ENCODE measurements around the gene OR51B5. TPM values are rescaled to one million over a fixed set of nuclear protein-coding genes. Genes with fewer than 3 reads are reported as not detected.
"Not testable (repeated sequence)": the region's sequence is repeated elsewhere in the genome, so short reads cannot be mapped to it uniquely, and the experiment has no call there.

Gene OR51B5
- total RNA-seq, 1 experiment from 2014 or later = 0.39 TPM

DNA sequence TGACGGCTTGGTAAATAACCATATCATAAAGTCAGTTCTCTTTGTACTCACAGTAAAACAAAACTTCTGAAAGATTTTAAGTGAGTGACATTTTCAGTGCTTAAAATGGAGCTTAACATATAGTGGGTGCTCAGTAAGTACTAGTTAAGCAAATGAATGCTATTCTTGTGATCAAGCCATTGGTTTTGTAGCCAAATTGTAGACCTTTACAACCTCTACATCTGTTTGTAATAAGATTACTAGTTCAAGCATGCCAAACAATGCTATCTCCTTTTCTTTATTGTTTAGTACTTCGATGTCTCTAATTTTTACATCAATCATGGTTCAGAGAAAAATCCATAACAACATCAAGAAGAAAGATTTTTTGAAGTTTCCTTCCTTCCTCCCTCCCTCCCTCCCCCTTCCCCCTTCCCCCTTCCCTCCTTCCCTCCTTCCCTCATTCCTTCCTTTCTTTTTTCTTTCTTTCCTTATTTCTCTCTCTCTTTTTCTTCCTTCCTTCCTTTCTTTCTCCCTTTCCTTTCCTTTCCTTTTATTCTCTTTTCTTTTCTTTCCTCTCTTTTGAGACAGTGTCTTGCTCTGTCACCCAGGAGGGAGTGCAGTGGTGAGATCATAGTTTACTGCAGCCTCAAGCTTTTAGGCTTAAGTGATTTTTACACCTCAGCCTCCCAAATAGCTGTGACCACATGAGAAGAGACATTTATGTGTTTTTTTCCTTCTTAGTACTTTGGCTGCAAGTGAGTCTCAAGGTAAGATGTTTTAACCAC is 35.9 kb downstream of the OR51B5 start:
- Histone ChIP-seq H3K4me1 (replicated peaks) (no peaks in the 10 kb centered on the region), H3K9me3 (replicated peaks) (no peaks in the 10 kb centered on the region), H3K36me3 (no peaks in the 10 kb centered on the region), H3K27me3 (replicated peaks) (0 out of 2 replicates have a peak, but pooled peaks cover 3% of the 10 kb centered on the region), H3K4me3 (no peak overlapping the region), H3K27ac (no peak overlapping the region)
- no peak for DNase-seq (ENCODE audit: low read depth in 1 of 2, low spot score in 2 of 2)

DNA sequence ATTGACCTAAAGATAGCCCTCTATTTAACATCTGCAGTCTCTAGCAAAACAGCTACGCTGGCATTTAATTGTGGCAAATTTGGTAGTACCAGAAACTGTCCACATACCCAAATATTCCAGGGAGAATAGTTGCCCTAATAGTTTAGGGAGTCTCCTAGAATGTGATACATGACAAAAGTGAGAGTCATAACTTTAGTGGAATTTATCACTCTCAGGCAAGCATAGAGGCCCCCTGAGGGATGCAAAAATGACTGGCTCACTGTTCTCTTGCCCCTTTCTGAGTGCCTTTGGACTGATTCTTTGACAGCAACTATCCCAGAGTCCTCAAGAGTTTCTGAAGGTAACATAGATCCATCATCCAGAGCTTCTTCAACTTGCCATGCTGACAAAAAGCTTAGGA is 39.3 kb downstream of the OR51B5 start:
- Histone ChIP-seq H3K9me3 (replicated peaks) (no peaks in the 10 kb centered on the region), H3K4me3 (no peak overlapping the region), H3K36me3 (no peaks in the 10 kb centered on the region), H3K27ac (no peak overlapping the region), H3K4me1 (replicated peaks) (no peaks in the 10 kb centered on the region), H3K27me3 (replicated peaks) (0 out of 2 replicates have a peak, but pooled peaks cover 3% of the 10 kb centered on the region)
- no peak for DNase-seq (ENCODE audit: low read depth in 1 of 2, low spot score in 2 of 2)

DNA sequence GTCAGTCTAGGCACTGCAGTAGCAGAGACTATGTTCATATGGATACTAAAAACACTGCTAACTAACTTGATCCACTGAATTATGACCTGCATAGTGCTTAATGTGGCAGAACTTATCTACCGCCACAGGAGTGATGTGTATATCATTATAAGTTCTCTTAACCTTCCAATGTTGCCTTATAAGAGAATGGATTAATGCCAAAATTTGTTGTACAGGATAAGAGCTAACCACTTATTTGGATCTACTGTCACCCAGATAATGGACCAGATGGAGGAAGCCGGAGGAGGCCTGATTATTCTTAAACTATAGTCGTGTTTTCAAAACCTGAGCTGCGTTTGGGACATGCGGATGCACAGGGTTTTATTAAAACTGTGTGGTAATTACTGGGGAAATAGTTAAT is 39.7 kb downstream of the OR51B5 start:
- Histone ChIP-seq H3K4me3 (no peak overlapping the region), H3K36me3 (no peaks in the 10 kb centered on the region), H3K4me1 (replicated peaks) (no peaks in the 10 kb centered on the region), H3K27me3 (replicated peaks) (0 out of 2 replicates have a peak, but pooled peaks cover 3% of the 10 kb centered on the region), H3K9me3 (replicated peaks) (no peaks in the 10 kb centered on the region), H3K27ac (no peak overlapping the region)
- no peak for DNase-seq (ENCODE audit: low read depth in 1 of 2, low spot score in 2 of 2)

DNA sequence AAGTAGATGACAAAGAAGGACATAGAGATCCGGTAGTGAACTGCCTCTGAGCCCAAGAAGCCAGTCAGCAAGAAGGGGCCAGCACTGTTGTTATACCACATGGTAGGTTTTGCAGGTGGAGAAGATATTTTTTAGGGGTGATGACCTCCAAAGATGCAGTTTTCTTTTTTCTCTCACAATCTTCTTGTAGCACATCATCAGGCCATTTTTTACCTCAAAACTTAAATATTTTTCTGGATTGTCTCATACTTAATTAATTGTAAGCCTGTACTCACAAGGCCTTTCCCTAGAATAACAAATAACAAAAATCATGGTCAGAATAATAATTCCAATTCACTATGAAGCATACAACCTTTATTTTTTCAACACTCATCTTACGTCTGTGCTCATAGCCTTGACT is 41.5 kb downstream of the OR51B5 start, which contains the start of gene OR51B4:
Gene OR51B4 (minus strand): TSS at position 101 of the 400 bp plus-strand sequence. CDS start 0 bp downstream, at position 101.
- no peak within 1 kb of the TSS for H3K27ac ChIP-seq
- H3K27me3 ChIP-seq (replicated peaks) = peaks cover 5% of the 10 kb centered on the region
- H3K9me3 ChIP-seq (replicated peaks) = no peaks in the 10 kb centered on the region
- no peaks in the 10 kb centered on the region for H3K36me3 ChIP-seq
- no peak for DNase-seq (ENCODE audit: low read depth in 1 of 2, low spot score in 2 of 2)
- no peaks in the 10 kb centered on the region for H3K4me1 ChIP-seq (replicated peaks)
- no peak within 1 kb of the TSS for H3K4me3 ChIP-seq

DNA sequence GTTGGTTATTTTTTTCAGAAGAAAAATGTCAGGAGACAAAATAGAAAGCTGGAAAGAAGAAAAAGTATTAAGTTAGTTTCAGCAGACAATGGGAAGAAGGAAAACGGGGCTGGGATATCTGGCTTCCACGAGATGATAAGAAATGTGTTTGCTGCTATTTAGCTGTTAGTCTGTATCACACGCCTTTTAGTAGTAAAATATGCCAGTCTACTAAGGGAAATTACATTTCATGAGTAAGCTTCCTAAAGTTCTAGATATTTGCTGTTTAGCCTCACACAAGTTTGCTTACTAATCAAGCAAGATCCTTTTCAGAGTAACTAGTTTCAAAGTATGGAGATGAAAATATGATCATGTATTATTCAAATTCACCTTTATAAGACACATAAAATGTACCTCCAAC is 43.1 kb downstream of the OR51B5 start:
- Histone ChIP-seq H3K4me1 (replicated peaks) (no peaks in the 10 kb centered on the region), H3K36me3 (no peaks in the 10 kb centered on the region), H3K9me3 (replicated peaks) (no peaks in the 10 kb centered on the region), H3K27ac (no peak overlapping the region), H3K4me3 (no peak overlapping the region), H3K27me3 (replicated peaks) (peaks cover 9% of the 10 kb centered on the region)
- DNase-seq (ENCODE audit: low read depth in 1 of 2, low spot score in 2 of 2) = no peak

DNA sequence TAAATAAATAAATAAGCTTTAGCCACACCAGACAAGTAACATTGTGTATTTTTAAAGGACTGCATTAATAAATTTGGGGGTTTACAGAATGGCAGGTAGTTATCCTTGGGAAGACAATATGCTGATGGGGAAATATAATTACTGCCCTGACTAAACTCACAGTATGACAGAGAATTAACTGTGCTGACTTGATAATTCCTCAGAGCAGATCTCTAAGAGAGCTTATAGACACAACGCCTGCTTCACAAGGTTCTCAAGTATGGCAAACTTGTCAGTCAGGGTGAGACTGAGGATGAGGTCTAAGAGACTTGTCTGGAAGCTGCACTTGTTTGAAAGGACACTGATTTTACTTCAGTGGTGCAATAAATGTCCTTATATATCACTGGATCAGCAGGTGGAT is 44.9 kb downstream of the OR51B5 start:
- DNase-seq (ENCODE audit: low read depth in 1 of 2, low spot score in 2 of 2) = no peak
- no peaks in the 10 kb centered on the region for H3K4me1 ChIP-seq (replicated peaks)

DNA sequence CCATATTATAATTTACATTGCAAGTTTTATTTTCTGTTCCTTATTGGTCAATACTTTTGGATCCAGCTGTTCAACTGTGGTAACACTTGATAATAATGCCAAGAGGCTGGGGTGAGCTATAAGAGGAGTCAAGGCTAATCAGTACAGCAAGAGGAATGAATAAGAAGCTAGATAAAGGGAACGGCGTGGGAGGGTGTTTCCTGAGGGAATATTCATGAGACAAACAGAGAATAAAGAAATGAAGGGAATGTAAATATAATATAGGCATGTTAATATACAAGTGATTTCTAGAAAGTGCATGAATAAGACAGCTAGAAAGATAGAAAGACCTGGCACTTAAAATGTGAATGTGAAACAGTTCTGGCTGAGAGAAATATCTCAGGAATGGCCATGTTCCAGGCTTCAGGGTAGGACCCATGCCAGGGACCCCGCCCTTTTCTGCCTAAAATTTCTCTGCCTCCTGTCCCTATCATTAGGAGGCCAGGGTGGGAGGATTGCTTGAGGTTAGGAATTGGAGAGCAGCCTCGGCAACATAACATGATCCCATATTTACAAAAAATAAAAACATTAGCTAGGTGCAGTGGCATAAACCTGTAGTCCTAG is 45.5 kb downstream of the OR51B5 start:
- Histone ChIP-seq H3K4me1 (replicated peaks) (no peaks in the 10 kb centered on the region), H3K27me3 (replicated peaks) (peaks cover 9% of the 10 kb centered on the region), H3K36me3 (no peaks in the 10 kb centered on the region), H3K9me3 (replicated peaks) (no peaks in the 10 kb centered on the region), H3K4me3 (no peak overlapping the region), H3K27ac (no peak overlapping the region)
- DNase-seq (ENCODE audit: low read depth in 1 of 2, low spot score in 2 of 2) = no peak

More for the DNA sequence above, 44.9 kb downstream of the OR51B5 start:
- Histone ChIP-seq H3K27ac (no peak overlapping the region), H3K4me3 (no peak overlapping the region), H3K36me3 (no peaks in the 10 kb centered on the region), H3K27me3 (replicated peaks) (peaks cover 9% of the 10 kb centered on the region), H3K9me3 (replicated peaks) (no peaks in the 10 kb centered on the region)

DNA sequence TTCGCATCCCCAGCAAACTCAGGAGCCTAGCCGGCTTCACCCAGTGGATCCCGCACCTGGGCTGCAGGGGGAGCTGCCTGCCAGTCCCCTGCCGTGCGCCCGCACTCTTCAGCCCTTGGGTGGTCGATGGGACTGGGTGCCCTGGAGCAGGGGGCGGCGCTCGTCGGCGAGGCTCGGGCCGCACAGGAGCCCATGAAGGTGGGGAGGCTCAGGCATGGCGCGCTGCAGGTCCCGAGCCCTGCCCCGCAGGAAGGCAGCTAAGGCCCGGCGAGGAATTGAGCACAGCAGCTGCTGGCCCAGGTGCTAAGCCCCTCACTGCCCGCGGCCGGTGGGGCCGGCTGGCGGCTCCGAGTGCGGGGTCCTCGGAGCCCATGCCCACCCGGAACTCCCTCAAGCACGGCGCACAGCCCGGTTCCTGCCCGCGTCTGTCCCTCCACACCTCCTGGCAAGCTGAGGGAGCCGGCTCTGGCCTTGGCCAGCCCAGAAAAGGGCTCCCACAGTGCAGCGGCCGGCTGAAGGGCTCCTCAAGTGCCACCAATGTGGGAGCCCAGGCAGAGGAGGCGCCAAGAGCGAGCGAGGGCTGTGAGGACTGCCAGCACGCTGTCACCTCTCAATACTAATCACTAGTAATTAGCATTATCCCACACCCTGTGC is 48.9 kb downstream of the OR51B5 start:
- H3K9me3 ChIP-seq (replicated peaks); DNase-seq (ENCODE audit: low read depth in 1 of 2, low spot score in 2 of 2); H3K4me3 ChIP-seq; H3K27me3 ChIP-seq (replicated peaks); H3K36me3 ChIP-seq; H3K27ac ChIP-seq; H3K4me1 ChIP-seq (replicated peaks): not testable (repeated sequence)

DNA sequence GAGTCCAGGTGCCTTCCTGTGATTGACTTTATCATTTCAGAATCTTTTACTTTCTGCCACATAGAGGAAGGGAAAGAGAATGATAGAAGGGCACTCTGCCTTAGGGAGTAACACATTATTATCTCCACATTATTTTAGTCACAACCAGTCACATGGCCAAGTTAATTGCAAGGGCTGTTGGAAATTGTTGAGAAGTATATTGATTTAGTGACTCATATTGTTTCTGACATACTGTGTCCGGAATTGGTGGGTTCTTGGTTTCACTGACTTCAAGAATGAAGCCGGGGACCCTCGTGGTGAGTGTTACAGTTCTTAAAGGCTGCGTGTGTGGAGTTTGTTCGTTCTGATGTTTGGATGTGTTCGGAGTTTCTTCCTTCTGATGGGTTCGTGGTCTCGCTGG is 50.3 kb downstream of the OR51B5 start:
- Histone ChIP-seq H3K9me3 (replicated peaks) (no peaks in the 10 kb centered on the region), H3K27me3 (replicated peaks) (peaks cover 9% of the 10 kb centered on the region), H3K4me1 (replicated peaks) (peaks cover 19% of the 10 kb centered on the region), H3K36me3 (no peaks in the 10 kb centered on the region), H3K4me3 (no peak overlapping the region), H3K27ac (no peak overlapping the region)
- DNase-seq (ENCODE audit: low read depth in 1 of 2, low spot score in 2 of 2) = no peak

Other genes with a start within 250 kb of the OR51B5 start
- gene OR52A5, start 205.2 kb downstream of the OR51B5 start, total RNA-seq (2014; rRNA removed; shearing (Covaris generic)) = not detected in 2 replicates
- gene OR52A1, start 188.8 kb downstream of the OR51B5 start, total RNA-seq (2014; rRNA removed; shearing (Covaris generic)) = under 0.01 TPM in 1 of 2 replicates, not detected in the other
- gene OR51V1, start 142.8 kb downstream of the OR51B5 start, total RNA-seq (2014; rRNA removed; shearing (Covaris generic)) = not detected in 2 replicates
- gene HBB, start 116.5 kb downstream of the OR51B5 start, total RNA-seq (2014; rRNA removed; shearing (Covaris generic)) = not detected in 2 replicates
- not detected in 2 replicates for gene HBD, start 109.0 kb downstream of the OR51B5 start, total RNA-seq (2014; rRNA removed; shearing (Covaris generic))
- gene HBG1, start 93.7 kb downstream of the OR51B5 start, total RNA-seq (2014; rRNA removed; shearing (Covaris generic)) = not detected in 2 replicates
- not detected in 2 replicates for gene HBG2, start 88.7 kb downstream of the OR51B5 start, total RNA-seq (2014; rRNA removed; shearing (Covaris generic))
- not detected in 2 replicates for gene HBE1, start 73.6 kb downstream of the OR51B5 start, total RNA-seq (2014; rRNA removed; shearing (Covaris generic))
- gene OR51B4, start 41.6 kb downstream of the OR51B5 start, total RNA-seq (2014; rRNA removed; shearing (Covaris generic)) = not detected in 2 replicates
- not detected in 2 replicates for gene OR51B2, start 19.2 kb downstream of the OR51B5 start, total RNA-seq (2014; rRNA removed; shearing (Covaris generic))
- not detected in 2 replicates for gene OR51B6, start 8.0 kb upstream of the OR51B5 start, total RNA-seq (2014; rRNA removed; shearing (Covaris generic))
- not detected in 2 replicates for gene OR51M1, start 40.3 kb upstream of the OR51B5 start, total RNA-seq (2014; rRNA removed; shearing (Covaris generic))
- not detected in 2 replicates for gene OR51Q1, start 78.6 kb upstream of the OR51B5 start, total RNA-seq (2014; rRNA removed; shearing (Covaris generic))
- not detected in 2 replicates for gene OR51I1, start 98.0 kb upstream of the OR51B5 start, total RNA-seq (2014; rRNA removed; shearing (Covaris generic))
- gene OR51I2, start 105.8 kb upstream of the OR51B5 start, total RNA-seq (2014; rRNA removed; shearing (Covaris generic)) = not detected in 2 replicates
- not detected in 2 replicates for gene OR52D1, start 145.2 kb upstream of the OR51B5 start, total RNA-seq (2014; rRNA removed; shearing (Covaris generic))
- not detected in 2 replicates for gene UBQLN3, start 166.4 kb upstream of the OR51B5 start, total RNA-seq (2014; rRNA removed; shearing (Covaris generic))
- gene UBQLNL, start 173.2 kb upstream of the OR51B5 start, total RNA-seq (2014; rRNA removed; shearing (Covaris generic)) = 0.05 TPM in 1 of 2 replicates, not detected in the other
- gene OR52H1, start 205.0 kb upstream of the OR51B5 start, total RNA-seq (2014; rRNA removed; shearing (Covaris generic)) = not detected in 2 replicates
- gene OR52B6, start 237.4 kb upstream of the OR51B5 start, total RNA-seq (2014; rRNA removed; shearing (Covaris generic)) = not detected in 2 replicates

Measured in SJSA1 (cell line).